ENCODE results near the gene CNTNAP2.

- TF ChIP-seq CTCF (conservative IDR thresholded peaks at IDR 0.05; ENCODE audit: low read depth, low read length) (no peak), EZH2 (IDR thresholded peaks at IDR 0.05; ENCODE audit: borderline replicate concordance, low read depth, low read length, poor library complexity, severe bottlenecking) (no peak)
These were observed 1080.4 kb downstream of the CNTNAP2 start for GRCh38 chr7:147197006-147197405.
